Measurements from ENCODE around the gene GLDN. TPM values are rescaled to one million over a fixed set of nuclear protein-coding genes. Genes with fewer than 3 reads are reported as not detected.

GLDN gene
- total RNA-seq, 4 donors from 2014 or later: 0.48 to 3.7 (median 2.6) TPM; not detected in 1

GRCh38 chr15:51375966-51376640 is 34.6 kb downstream of the GLDN start:
- peaks cover 0 to 3% (median 0%) of the 10 kb centered on the region in 4 donors for H3K4me1 ChIP-seq
- H3K36me3 ChIP-seq: no peaks in the 10 kb centered on the region
- H3K9me3 ChIP-seq: no peaks in the 10 kb centered on the region
- in situ Hi-C loops (cut with MboI; ENCODE audit: low pct_ligation_motif_present in 1 of 4, low pct_unique_long_range_greater_than_20kb in 1 of 4, low sequenced_read_pairs in 3 of 4): loop anchor here in 2 of 4 donors (5.0 to 25.0 kb wide), 3 partner anchors 89 to 214 kb away; no protein-coding TSS in a partner anchor
- no peak overlapping the region for H3K27ac ChIP-seq
- no peak overlapping the region for H3K4me3 ChIP-seq
- DNase-seq: no peak
- WGBS, 2 donors (ENCODE audit: low coverage in 1 of 2): 78% methylated on average over 3 of the region's 3 CpGs; no CpG with 5 or more reads in 1 of the 2 donors
- TF ChIP-seq POLR2A (IDR thresholded peaks at IDR 0.05) (no peak), POLR2AphosphoS5 (IDR thresholded peaks at IDR 0.05) (no peak), EP300 (IDR thresholded peaks at IDR 0.05; ENCODE audit: low read depth) (no peak)
- TF ChIP-seq, protein P1, sequence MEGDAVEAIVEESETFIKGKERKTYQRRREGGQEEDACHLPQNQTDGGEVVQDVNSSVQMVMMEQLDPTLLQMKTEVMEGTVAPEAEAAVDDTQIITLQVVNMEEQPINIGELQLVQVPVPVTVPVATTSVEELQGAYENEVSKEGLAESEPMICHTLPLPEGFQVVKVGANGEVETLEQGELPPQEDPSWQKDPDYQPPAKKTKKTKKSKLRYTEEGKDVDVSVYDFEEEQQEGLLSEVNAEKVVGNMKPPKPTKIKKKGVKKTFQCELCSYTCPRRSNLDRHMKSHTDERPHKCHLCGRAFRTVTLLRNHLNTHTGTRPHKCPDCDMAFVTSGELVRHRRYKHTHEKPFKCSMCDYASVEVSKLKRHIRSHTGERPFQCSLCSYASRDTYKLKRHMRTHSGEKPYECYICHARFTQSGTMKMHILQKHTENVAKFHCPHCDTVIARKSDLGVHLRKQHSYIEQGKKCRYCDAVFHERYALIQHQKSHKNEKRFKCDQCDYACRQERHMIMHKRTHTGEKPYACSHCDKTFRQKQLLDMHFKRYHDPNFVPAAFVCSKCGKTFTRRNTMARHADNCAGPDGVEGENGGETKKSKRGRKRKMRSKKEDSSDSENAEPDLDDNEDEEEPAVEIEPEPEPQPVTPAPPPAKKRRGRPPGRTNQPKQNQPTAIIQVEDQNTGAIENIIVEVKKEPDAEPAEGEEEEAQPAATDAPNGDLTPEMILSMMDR (IDR thresholded peaks at IDR 0.05): no peak
- intact Hi-C loops (cut with DNase I; ENCODE audit: low total_unique reads): no loop called here
- no peaks in the 10 kb centered on the region for H3K27me3 ChIP-seq

- in situ Hi-C loops (cut with MboI; ENCODE audit: low pct_ligation_motif_present in 1 of 4, low pct_unique_long_range_greater_than_20kb in 1 of 4, low sequenced_read_pairs in 3 of 4): loop anchor here in 2 of 4 donors (5.0 to 25.0 kb wide), 3 partner anchors 90 to 215 kb away; no protein-coding TSS in a partner anchor
- Histone ChIP-seq H3K27ac (no peak overlapping the region), H3K4me1 (peaks cover 0 to 3% (median 0%) of the 10 kb centered on the region in 4 donors), H3K9me3 (no peaks in the 10 kb centered on the region), H3K36me3 (no peaks in the 10 kb centered on the region), H3K4me3 (no peak overlapping the region), H3K27me3 (no peaks in the 10 kb centered on the region)
- TF ChIP-seq POLR2AphosphoS5 (IDR thresholded peaks at IDR 0.05) (no peak), POLR2A (IDR thresholded peaks at IDR 0.05) (no peak), EP300 (IDR thresholded peaks at IDR 0.05; ENCODE audit: low read depth) (no peak)
- TF ChIP-seq, protein P1 (IDR thresholded peaks at IDR 0.05): no peak
- intact Hi-C loops (cut with DNase I; ENCODE audit: low total_unique reads): no loop called here
- 85 to 94% methylated on average over 13 to 15 of the region's 15 CpGs for WGBS, 2 donors (ENCODE audit: low coverage in 1 of 2)
- DNase-seq: no peak
Measured at GRCh38 chr15:51377038-51377786, 35.8 kb downstream of the GLDN start.

DNA sequence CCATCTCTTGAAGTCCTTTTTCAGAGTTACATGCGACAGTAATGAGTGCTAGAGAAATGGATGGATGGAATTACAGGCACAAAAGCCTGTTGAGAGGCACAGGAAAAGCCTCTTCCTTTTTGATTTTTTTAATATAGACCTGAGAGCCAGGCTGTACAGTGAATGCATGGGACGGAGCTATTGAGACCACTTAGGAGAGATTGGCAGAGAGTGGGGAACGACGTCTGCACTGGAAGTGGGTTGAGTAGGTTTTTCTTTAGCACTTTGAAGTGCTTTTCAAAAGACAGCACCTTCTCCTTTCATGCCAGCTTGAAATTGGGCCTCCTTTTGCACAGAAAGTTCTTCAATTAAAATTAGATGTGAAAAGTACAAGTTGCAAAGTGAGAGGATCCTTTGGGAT is 37.0 kb downstream of the GLDN start:
- 87 to 89% methylated on average over 4 of the region's 4 CpGs for WGBS, 2 donors (ENCODE audit: low coverage in 1 of 2)
- in situ Hi-C loops (cut with MboI; ENCODE audit: low pct_ligation_motif_present in 1 of 4, low pct_unique_long_range_greater_than_20kb in 1 of 4, low sequenced_read_pairs in 3 of 4) (loop anchor here in 2 of 4 donors (5.0 to 25.0 kb wide), 3 partner anchors 91 to 216 kb away; no protein-coding TSS in a partner anchor), intact Hi-C loops (cut with DNase I; ENCODE audit: low total_unique reads) (no loop called here)
- Histone ChIP-seq H3K27ac (no peak overlapping the region), H3K4me3 (no peak overlapping the region), H3K9me3 (no peaks in the 10 kb centered on the region), H3K36me3 (no peaks in the 10 kb centered on the region), H3K4me1 (peaks cover 0 to 3% (median 0%) of the 10 kb centered on the region in 4 donors), H3K27me3 (peaks cover 1% of the 10 kb centered on the region)
- DNase-seq: no peak
- TF ChIP-seq POLR2A (IDR thresholded peaks at IDR 0.05) (no peak), POLR2AphosphoS5 (IDR thresholded peaks at IDR 0.05) (no peak)

GRCh38 chr15:51379390-51379789 is 37.9 kb downstream of the GLDN start:
- WGBS, 2 donors (ENCODE audit: low coverage in 1 of 2): 72% methylated on average over 4 of the region's 4 CpGs; no CpG with 5 or more reads in 1 of the 2 donors
- Histone ChIP-seq H3K27ac (no peak overlapping the region), H3K4me1 (peaks cover 0 to 3% (median 0%) of the 10 kb centered on the region in 4 donors), H3K9me3 (no peaks in the 10 kb centered on the region), H3K27me3 (peaks cover 4% of the 10 kb centered on the region), H3K4me3 (no peak overlapping the region), H3K36me3 (no peaks in the 10 kb centered on the region)
- in situ Hi-C loops (cut with MboI; ENCODE audit: low pct_ligation_motif_present in 1 of 4, low pct_unique_long_range_greater_than_20kb in 1 of 4, low sequenced_read_pairs in 3 of 4) (loop anchor here in 2 of 4 donors (5.0 to 25.0 kb wide), 3 partner anchors 92 to 217 kb away; no protein-coding TSS in a partner anchor), intact Hi-C loops (cut with DNase I; ENCODE audit: low total_unique reads) (no loop called here)
- TF ChIP-seq EP300 (IDR thresholded peaks at IDR 0.05; ENCODE audit: low read depth) (no peak), POLR2A (IDR thresholded peaks at IDR 0.05) (no peak), POLR2AphosphoS5 (IDR thresholded peaks at IDR 0.05) (no peak)
- TF ChIP-seq, protein P1 (IDR thresholded peaks at IDR 0.05): no peak
- DNase-seq: no peak

All from transverse colon (tissue), 4 donors.